SU-DHL-6 (cell line): ENCODE data around the gene SDC1.

ENCODE experiments used
- H2AFZ ChIP-seq: fragments of 200-600 bp; sonication (generic); 2 replicates; pipeline ENCODE4 v1.6.1; 2014; ENCODE audit warnings: low read depth, mild to moderate bottlenecking, moderate library complexity, mixed read lengths, antibody characterized with exemption, low read length; ENCODE audit not compliant: severe bottlenecking
- H3F3A ChIP-seq: fragments of 200-600 bp; shearing (Covaris generic); 2 replicates; pipeline ENCODE4 v1.6.0; 2016; ENCODE audit warnings: antibody characterized with exemption, mild to moderate bottlenecking; ENCODE audit not compliant: insufficient read depth
- H3K27ac ChIP-seq: fragments of 200-600 bp; sonication (generic); 2 replicates; pipeline ENCODE4 v1.5.1; 2016; ENCODE audit warnings: low read depth, mild to moderate bottlenecking, low read length, moderate library complexity, mixed read lengths
- H3K27me3 ChIP-seq: fragments of 200-600 bp; sonication (generic), shearing (Covaris generic); 2 replicates; pipeline ENCODE4 v1.6.0; 2014; ENCODE audit warnings: mild to moderate bottlenecking, low read length
- H3K36me3 ChIP-seq: fragments of 200-600 bp; sonication (generic); 2 replicates; pipeline ENCODE4 v1.6.1; 2014; ENCODE audit warnings: mild to moderate bottlenecking, low read length, mixed read lengths
- H3K4me2 ChIP-seq: fragments of 300-600, 200-600 bp; shearing (Covaris generic), sonication (generic); 2 replicates; pipeline ENCODE4 v1.6.0; 2014; ENCODE audit warnings: low read length, low read depth, mild to moderate bottlenecking; ENCODE audit not compliant: poor library complexity, severe bottlenecking
- H3K4me3 ChIP-seq: fragments of 200-600 bp; sonication (generic); 2 replicates; pipeline ENCODE4 v1.5.1; 2014; ENCODE audit warnings: antibody characterized with exemption, low read length, mild to moderate bottlenecking, mixed read lengths; ENCODE audit not compliant: insufficient read depth, poor library complexity, severe bottlenecking
- H3K79me2 ChIP-seq: fragments of 200-600 bp; sonication (generic); 2 replicates; pipeline ENCODE4 v1.6.1; 2014; ENCODE audit warnings: mild to moderate bottlenecking, low read length, moderate library complexity; ENCODE audit not compliant: insufficient read depth
- H3K9ac ChIP-seq: fragments of 200-600 bp; sonication (generic); 2 replicates; pipeline ENCODE4 v1.7.0; 2014; ENCODE audit warnings: mild to moderate bottlenecking, low read length
- H3K9me2 ChIP-seq: fragments of 200-600 bp; sonication (generic); replicated peaks from 2 replicates; pipeline ENCODE4 v1.6.1; 2014; ENCODE audit warnings: low read length; ENCODE audit not compliant: insufficient read depth
- H3K9me3 ChIP-seq: fragments of 200-600 bp; sonication (generic); 2 replicates; pipeline ENCODE4 v1.6.1; 2014; ENCODE audit warnings: low read length, mixed read lengths; ENCODE audit not compliant: insufficient read depth
- H4K20me1 ChIP-seq: fragments of 200-600 bp; sonication (generic); 2 replicates; pipeline ENCODE4 v1.6.1; 2014; ENCODE audit warnings: low read depth, mild to moderate bottlenecking, antibody characterized with exemption, low read length, moderate library complexity, mixed read lengths
- CTCF ChIP-seq: fragments of 200-600 bp; sonication (generic); IDR thresholded peaks from one replicate; pipeline ENCODE4 v1.5.1; 2017; ENCODE audit warnings: antibody characterized with exemption, mild to moderate bottlenecking, low read length, moderate library complexity; ENCODE audit not compliant: insufficient read depth, poor library complexity, severe bottlenecking
- EZH2phosphoT487 ChIP-seq: fragments of 200-600 bp; sonication (generic), shearing (Covaris generic); conservative IDR thresholded peaks from 2 replicates; pipeline ENCODE4 v1.6.1; 2018; ENCODE audit warnings: mild to moderate bottlenecking, antibody characterized with exemption, low read length, moderate library complexity, mixed read lengths

Gene SDC1

GRCh38 chr2:20207051-20207450 is 17.9 kb downstream of the SDC1 start:
- Histone ChIP-seq H3K9ac (no peak overlapping the region), H4K20me1 (no peaks in the 10 kb centered on the region), H3K36me3 (no peaks in the 10 kb centered on the region), H3K27ac (no peak overlapping the region), H3K9me3 (no peaks in the 10 kb centered on the region), H3K27me3 (no peaks in the 10 kb centered on the region), H3K4me2 (no peak overlapping the region), H3K9me2 (no peaks in the 10 kb centered on the region), H2AFZ (no peak overlapping the region), H3F3A (no peaks in the 10 kb centered on the region), H3K4me3 (no peak overlapping the region), H3K79me2 (no peaks in the 10 kb centered on the region)
- no peak for TF ChIP-seq EZH2phosphoT487
- TF ChIP-seq CTCF: no peak

- H3K9ac ChIP-seq: no peak overlapping the region
- no peak overlapping the region for H3K27ac ChIP-seq
- no peaks in the 10 kb centered on the region for H3K79me2 ChIP-seq
- no peak overlapping the region for H2AFZ ChIP-seq
- TF ChIP-seq EZH2phosphoT487 (no peak), CTCF (no peak)
- H3F3A ChIP-seq: no peaks in the 10 kb centered on the region
- H3K9me2 ChIP-seq: no peaks in the 10 kb centered on the region
- no peak overlapping the region for H3K4me3 ChIP-seq
- H3K9me3 ChIP-seq: no peaks in the 10 kb centered on the region
- H4K20me1 ChIP-seq: no peaks in the 10 kb centered on the region
- H3K4me2 ChIP-seq: no peak overlapping the region
- H3K36me3 ChIP-seq: no peaks in the 10 kb centered on the region
- no peaks in the 10 kb centered on the region for H3K27me3 ChIP-seq
Observed at GRCh38 chr2:20205915-20206524, 18.9 kb downstream of the SDC1 start.

GRCh38 chr2:20205069-20205468 is 19.9 kb downstream of the SDC1 start:
- no peaks in the 10 kb centered on the region for H3K9me3 ChIP-seq
- H4K20me1 ChIP-seq: no peaks in the 10 kb centered on the region
- H2AFZ ChIP-seq: no peak overlapping the region
- no peak overlapping the region for H3K27ac ChIP-seq
- H3K9ac ChIP-seq: no peak overlapping the region
- no peaks in the 10 kb centered on the region for H3K9me2 ChIP-seq
- H3K36me3 ChIP-seq: no peaks in the 10 kb centered on the region
- no peaks in the 10 kb centered on the region for H3F3A ChIP-seq
- no peaks in the 10 kb centered on the region for H3K27me3 ChIP-seq
- no peaks in the 10 kb centered on the region for H3K79me2 ChIP-seq
- TF ChIP-seq CTCF (no peak), EZH2phosphoT487 (no peak)
- no peak overlapping the region for H3K4me2 ChIP-seq
- no peak overlapping the region for H3K4me3 ChIP-seq
